CD4-positive, alpha-beta T cell treated with Interleukin-21 for 1 hour (primary cell): ENCODE measurements around the gene MEF2B.
"Not testable (repeated sequence)": the region's sequence is repeated elsewhere in the genome, so short reads cannot be mapped to it uniquely, and the experiment has no call there.

ENCODE experiments used
- DNase-seq: peaks from one replicate; pipeline ENCODE4 v3.0.0-alpha.2; 2020

Gene MEF2B

GRCh38 chr19:19121371-19121770 is 48.7 kb downstream of the MEF2B start:
- DNase-seq, result no peak

- DNase-seq, result peak; percentile 23
Measured at GRCh38 chr19:19120308-19121231, 49.5 kb downstream of the MEF2B start.

GRCh38 chr19:19119325-19120237 is 50.5 kb downstream of the MEF2B start:
- no peak for DNase-seq

- DNase-seq, result peak; percentile 53
Measured at GRCh38 chr19:19115954-19116353, 54.1 kb downstream of the MEF2B start.

- DNase-seq, result no peak
Measured at GRCh38 chr19:19113040-19113626, 56.9 kb downstream of the MEF2B start.

GRCh38 chr19:19111967-19112580 is 58.0 kb downstream of the MEF2B start:
- no peak for DNase-seq

GRCh38 chr19:19111136-19111835 is 58.8 kb downstream of the MEF2B start:
- no peak for DNase-seq

- DNase-seq, result peak; percentile 17
Measured at GRCh38 chr19:19110410-19111135, 59.5 kb downstream of the MEF2B start.

- no peak for DNase-seq
Measured at GRCh38 chr19:19109601-19110000, 60.5 kb downstream of the MEF2B start.

- no peak for DNase-seq
Measured at GRCh38 chr19:19107654-19108053, 62.4 kb downstream of the MEF2B start.

- not testable (repeated sequence) for DNase-seq
Measured at GRCh38 chr19:19106938-19107337, 63.1 kb downstream of the MEF2B start.

GRCh38 chr19:19106056-19106551 is 64.0 kb downstream of the MEF2B start:
- DNase-seq, result no peak

GRCh38 chr19:19105365-19106055 is 64.6 kb downstream of the MEF2B start:
- DNase-seq, result no peak

- DNase-seq, result no peak
Measured at GRCh38 chr19:19103167-19103566, 66.9 kb downstream of the MEF2B start.

GRCh38 chr19:19102566-19102965 is 67.5 kb downstream of the MEF2B start:
- not testable (repeated sequence) for DNase-seq

- DNase-seq, result no peak
Measured at GRCh38 chr19:19101540-19101939, 68.5 kb downstream of the MEF2B start.

GRCh38 chr19:19098703-19099632 is 71.1 kb downstream of the MEF2B start:
- no peak for DNase-seq

- no peak for DNase-seq
Measured at GRCh38 chr19:19098084-19098702, 71.9 kb downstream of the MEF2B start.
